NK-92 (cell line): Measurements from ENCODE around the gene PODXL2.

Experiments used
- DNase-seq: peaks from one replicate; lab custom pipeline; 2025; ENCODE audit not compliant: unreplicated experiment; lab: John Stamatoyannopoulos, UW

Gene PODXL2

GRCh38 chr3:127719369-127719768 lies 90.4 kb downstream of the PODXL2 start:
- DNase-seq, result no peak

GRCh38 chr3:127720161-127720823 lies 91.3 kb downstream of the PODXL2 start:
- DNase-seq, result no peak

GRCh38 chr3:127720985-127721935 lies 92.3 kb downstream of the PODXL2 start:
- DNase-seq, result no peak

- no peak for DNase-seq
Measured at GRCh38 chr3:127722091-127722784, 93.3 kb downstream of the PODXL2 start.
